ENCODE results near the gene NBEAL2. TPM values are rescaled to one million over a fixed set of nuclear protein-coding genes. Genes with fewer than 3 reads are reported as not detected.
A peak's percentile ranks its signal among the peaks of the same experiment; 100 is the strongest.

The NBEAL2 gene
- total and polyA plus RNA-seq, 2 of the 8 experiments (the other 6 are each of a cell fraction or from before 2014, with no cell fraction given) = 27.3 to 46.9 TPM

- H3K4me1 ChIP-seq (replicated peaks in 1 of 4; ENCODE audit: control insufficient read depth in 3 of 4, insufficient read depth in 4 of 4, low read length in 3 of 4) = peaks cover 0 to 23% (median 8%) of the 10 kb centered on the region in 4 experiments; a peak in 6 of 7 replicates
- peak overlapping the region; percentile 93; the same call in 1 of the 2 replicates for H2BK15ac ChIP-seq (ENCODE audit: low read length)
- peak overlapping the region in 2 of 4 experiments; percentile 4 to 6; a peak in 2 of 7 replicates for H3K9ac ChIP-seq (replicated peaks in 1 of 4; ENCODE audit: extremely low read depth in 1 of 4, low read depth in 3 of 4, low read length in 3 of 4)
- no peaks in the 10 kb centered on the region; a peak in 1 of 8 replicates for H3K36me3 ChIP-seq (ENCODE audit: control insufficient read depth in 2 of 4, insufficient read depth in 4 of 4, low read length in 3 of 4)
- H3K56ac ChIP-seq (replicated peaks; ENCODE audit: insufficient read length, low read depth, low read length) = no peak overlapping the region
- no peaks in the 10 kb centered on the region for H3K79me1 ChIP-seq (ENCODE audit: low read depth, low read length)
- DNase-seq (ENCODE audit: low read depth in 1 of 2, low spot score in 2 of 2) (peak in 1 of 2 experiments; percentile 71), FAIRE-seq (no peak)
- peak overlapping the region; percentile 97 for H2BK5ac ChIP-seq (ENCODE audit: low read depth, low read length)
- H3K23ac ChIP-seq (ENCODE audit: insufficient read length) = no peak overlapping the region
- H3K14ac ChIP-seq (ENCODE audit: insufficient read length) = no peak overlapping the region
- H3K9me3 ChIP-seq (ENCODE audit: insufficient read depth in 2 of 2, low read depth in 1 of 2, low read length in 1 of 2) = no peaks in the 10 kb centered on the region
- H3K4ac ChIP-seq (replicated peaks; ENCODE audit: insufficient read length, low read depth, low read length) = peak overlapping the region; percentile 82
- H2AFZ ChIP-seq (ENCODE audit: low read length) = no peak overlapping the region
- 71% methylated on average over 11 of the region's 16 CpGs; no CpG with 5 or more reads in 1 of the 2 experiments for WGBS, 2 experiments (ENCODE audit: extremely low coverage in 1 of 2, insufficient coverage in 1 of 2, insufficient read length in 1 of 2, insufficient replicate concordance in 2 of 2, low coverage in 1 of 2, low lambda C conversion rate in 2 of 2, missing lambda C conversion rate in 1 of 2)
- H4K91ac ChIP-seq (replicated peaks; ENCODE audit: insufficient read length, low read length) = peak overlapping the region; percentile 67
- no peaks in the 10 kb centered on the region; a peak in 1 of 4 replicates for H3K79me2 ChIP-seq (ENCODE audit: control insufficient read depth in 1 of 2, insufficient read depth in 2 of 2, low read length in 2 of 2)
- POLR2A ChIA-PET (ENCODE audit: partially characterized antibody) = interaction anchor here (0.6 to 1.5 kb wide), 6 partner anchors 8 to 44 kb away, joined by 3 to 4 read pairs (median 3); partner anchors contain the start of genes CCDC12 and NBEAL2
- H3K27me3 ChIP-seq (replicated peaks in 1 of 4; ENCODE audit: control insufficient read depth in 3 of 4, extremely low read depth in 1 of 4, insufficient read depth in 3 of 4, low read length in 3 of 4) = 0 out of 7 replicates have a peak, but pooled peaks cover 0 to under 1% (median 0%) of the 10 kb centered on the region in 4 experiments
- H2AK5ac ChIP-seq (ENCODE audit: low read depth, low read length) = peak overlapping the region; percentile 95; the same call in 1 of the 2 replicates
- H3K27ac ChIP-seq (ENCODE audit: low read depth, low read length) = 0 out of 2 replicates have a peak overlapping the region, but pooled peaks have one; percentile 2
- no peak overlapping the region; the same call in 1 of the 2 replicates for H4K8ac ChIP-seq (ENCODE audit: extremely low read depth, insufficient read depth, low read length)
- H2BK12ac ChIP-seq (ENCODE audit: low read depth, low read length) = peak overlapping the region; percentile 96
- H2BK20ac ChIP-seq (ENCODE audit: low read length) = no peak overlapping the region
- CTCF ChIA-PET (ENCODE audit: partially characterized antibody) = interaction anchor here (0.6 to 13.0 kb wide), 7 partner anchors 15 to 121 kb away, joined by 3 to 130 read pairs (median 5); no protein-coding TSS in a partner anchor
- H2BK120ac ChIP-seq (replicated peaks; ENCODE audit: low read depth, low read length) = peak overlapping the region; percentile 26
- no peak for TF ChIP-seq CHD1 (IDR thresholded peaks at IDR 0.05; ENCODE audit: low read depth, low read length)
- peak; percentile 56; the same call in 1 of the 2 replicates for TF ChIP-seq MAFK (IDR thresholded peaks at IDR 0.05; ENCODE audit: low read depth, low read length)
- peak; percentile 80; the same call in 1 of the 2 replicates for TF ChIP-seq BACH1 (IDR thresholded peaks at IDR 0.05; ENCODE audit: low read length)
- no peak for TF ChIP-seq CEBPB (IDR thresholded peaks at IDR 0.05; ENCODE audit: low read depth, low read length)
- no peak for TF ChIP-seq POLR2AphosphoS5 (IDR thresholded peaks at IDR 0.05; ENCODE audit: low read depth, low read length)
- TF ChIP-seq HDAC6 (IDR thresholded peaks at IDR 0.05; ENCODE audit: low read depth, low read length) = no peak
- TF ChIP-seq EP300 (IDR thresholded peaks at IDR 0.05; ENCODE audit: borderline replicate concordance in 1 of 2, low read depth in 2 of 2, low read length in 2 of 2) = 0 out of 3 replicates have a peak, but pooled peaks of 1 of the 2 experiments have one; percentile 39
- TF ChIP-seq TCF12 (IDR thresholded peaks at IDR 0.05; ENCODE audit: low read depth, low read length) = no peak
- no peaks in the 10 kb centered on the region for H3K23me2 ChIP-seq (ENCODE audit: low read depth, low read length)
- no peak overlapping the region for H4K5ac ChIP-seq (ENCODE audit: insufficient read length, low read depth, low read length)
- H3K4me2 ChIP-seq (ENCODE audit: insufficient read depth in 1 of 2, low read depth in 2 of 2, low read length in 2 of 2) = no peak overlapping the region; a peak in 1 of 4 replicates
- H3K4me3 ChIP-seq (ENCODE audit: extremely low read depth in 1 of 4, insufficient read depth in 2 of 4, low read depth in 3 of 4, low read length in 4 of 4) = no peak overlapping the region
- peak overlapping the region; percentile 92 for H3K18ac ChIP-seq (ENCODE audit: extremely low read depth, low read length)
- H4K20me1 ChIP-seq (replicated peaks in 1 of 2; ENCODE audit: control insufficient read depth in 1 of 2, insufficient read depth in 2 of 2, low read length in 2 of 2) = peaks cover 4 to 12% of the 10 kb centered on the region in 2 experiments
Observed at GRCh38 chr3:46987743-46988401, 8.4 kb downstream of the NBEAL2 start.
